ENCODE data around the gene CYP19A1. TPM values are rescaled to one million over a fixed set of nuclear protein-coding genes. Genes with fewer than 3 reads are reported as not detected.

Gene CYP19A1
- total and polyA plus RNA-seq, 2 experiments from 2014 or later, result 0.69 to 2.6 TPM

- no peaks in the 10 kb centered on the region for H3K36me3 ChIP-seq
- H3K4me3 ChIP-seq, result no peak overlapping the region
- DNase-seq (ENCODE audit: low read depth in 1 of 2, low spot score in 1 of 2), result no peak
- no peak overlapping the region for H3K27ac ChIP-seq
- H3K4me1 ChIP-seq (ENCODE audit: low read depth), result peaks cover 10% of the 10 kb centered on the region
- TF ChIP-seq CTCF (IDR thresholded peaks at IDR 0.05; ENCODE audit: low read depth, low read length), result no peak
- no peaks in the 10 kb centered on the region for H3K27me3 ChIP-seq
- H3K9me3 ChIP-seq (ENCODE audit: low read depth), result no peaks in the 10 kb centered on the region
Measured at GRCh38 chr15:51168700-51169099, 169.7 kb downstream of the CYP19A1 start.

- H3K4me3 ChIP-seq, result no peak overlapping the region
- no peak for TF ChIP-seq CTCF (IDR thresholded peaks at IDR 0.05; ENCODE audit: low read depth, low read length)
- H3K4me1 ChIP-seq (ENCODE audit: low read depth), result peaks cover 7% of the 10 kb centered on the region
- H3K27ac ChIP-seq, result peak overlapping the region; percentile 36
- no peaks in the 10 kb centered on the region for H3K27me3 ChIP-seq
- no peak for DNase-seq (ENCODE audit: low read depth in 1 of 2, low spot score in 1 of 2)
- H3K9me3 ChIP-seq (ENCODE audit: low read depth), result no peaks in the 10 kb centered on the region
- H3K36me3 ChIP-seq, result no peaks in the 10 kb centered on the region
Measured at GRCh38 chr15:51163843-51164242, 174.6 kb downstream of the CYP19A1 start.

GRCh38 chr15:51162865-51163762, 175.3 kb downstream of the CYP19A1 start:
- H3K27ac ChIP-seq, result peak overlapping the region; percentile 36
- H3K4me3 ChIP-seq, result no peak overlapping the region
- peak; percentile 80 to 82 for DNase-seq (ENCODE audit: low read depth in 1 of 2, low spot score in 1 of 2)
- no peaks in the 10 kb centered on the region for H3K9me3 ChIP-seq (ENCODE audit: low read depth)
- no peaks in the 10 kb centered on the region for H3K36me3 ChIP-seq
- TF ChIP-seq CTCF (IDR thresholded peaks at IDR 0.05; ENCODE audit: low read depth, low read length), result peak; percentile 96
- H3K27me3 ChIP-seq, result no peaks in the 10 kb centered on the region
- peaks cover 7% of the 10 kb centered on the region for H3K4me1 ChIP-seq (ENCODE audit: low read depth)

- no peaks in the 10 kb centered on the region for H3K36me3 ChIP-seq
- no peak for TF ChIP-seq CTCF (IDR thresholded peaks at IDR 0.05; ENCODE audit: low read depth, low read length)
- H3K27ac ChIP-seq, result no peak overlapping the region
- no peak for DNase-seq (ENCODE audit: low read depth in 1 of 2, low spot score in 1 of 2)
- H3K4me1 ChIP-seq (ENCODE audit: low read depth), result peaks cover 7% of the 10 kb centered on the region
- H3K4me3 ChIP-seq, result no peak overlapping the region
- H3K9me3 ChIP-seq (ENCODE audit: low read depth), result no peaks in the 10 kb centered on the region
- H3K27me3 ChIP-seq, result no peaks in the 10 kb centered on the region
Measured at GRCh38 chr15:51161491-51162220, 176.7 kb downstream of the CYP19A1 start.

GRCh38 chr15:51160484-51160883, 177.9 kb downstream of the CYP19A1 start:
- no peak for TF ChIP-seq CTCF (IDR thresholded peaks at IDR 0.05; ENCODE audit: low read depth, low read length)

More at GRCh38 chr15:51160484-51160883, 177.9 kb downstream of the CYP19A1 start:
- no peaks in the 10 kb centered on the region for H3K9me3 ChIP-seq (ENCODE audit: low read depth)
- no peaks in the 10 kb centered on the region for H3K27me3 ChIP-seq
- H3K36me3 ChIP-seq, result no peaks in the 10 kb centered on the region
- peaks cover 7% of the 10 kb centered on the region for H3K4me1 ChIP-seq (ENCODE audit: low read depth)
- no peak overlapping the region for H3K27ac ChIP-seq
- DNase-seq (ENCODE audit: low read depth in 1 of 2, low spot score in 1 of 2), result no peak
- no peak overlapping the region for H3K4me3 ChIP-seq

Other genes with a start within 250 kb of the CYP19A1 start
- not detected in 2 replicates for gene TNFAIP8L3, start 243.7 kb downstream of the CYP19A1 start, total RNA-seq
- gene TNFAIP8L3, start 243.7 kb downstream of the CYP19A1 start, polyA plus RNA-seq, result 0.60 TPM in 1 of 2 replicates, not detected in the other
- 0.07 and 0.92 TPM in 2 replicates for gene GLDN, start 3.1 kb upstream of the CYP19A1 start, total RNA-seq
- 0.34 TPM in 1 of 2 replicates, not detected in the other for gene GLDN, start 3.1 kb upstream of the CYP19A1 start, polyA plus RNA-seq

Data from cardiac muscle cell (in vitro differentiated cells and primary cell).